Measurements from ENCODE around the gene SLCO2B1.

SLCO2B1 gene

GRCh38 chr11:75240311-75241035, 89.6 kb downstream of the SLCO2B1 start, which contains the start of gene TPBGL:
Gene TPBGL (plus strand): TSS chr11:75240774. CDS start chr11:75241050, 276 bp downstream.
- no peak within 1 kb of the TSS for H3K27ac ChIP-seq
- no peak for TF ChIP-seq CTCF (conservative IDR thresholded peaks at IDR 0.05)
- TF ChIP-seq ZFX (IDR thresholded peaks at IDR 0.05): no peak

GRCh38 chr11:75241036-75241905, 90.4 kb downstream of the SLCO2B1 start:
- peak; percentile 57; the same call in 1 of the 2 replicates for TF ChIP-seq ZFX (IDR thresholded peaks at IDR 0.05)
- TF ChIP-seq CTCF (conservative IDR thresholded peaks at IDR 0.05): peak; percentile 100

GRCh38 chr11:75241906-75242644, 91.2 kb downstream of the SLCO2B1 start:
- no peak for TF ChIP-seq ZFX (IDR thresholded peaks at IDR 0.05)
- peak; percentile 80 for TF ChIP-seq CTCF (conservative IDR thresholded peaks at IDR 0.05)
- H3K27ac ChIP-seq: no peak overlapping the region

More at GRCh38 chr11:75241036-75241905, 90.4 kb downstream of the SLCO2B1 start:
- H3K27ac ChIP-seq: no peak overlapping the region

GRCh38 chr11:75242722-75243600, 92.1 kb downstream of the SLCO2B1 start:
- no peak overlapping the region for H3K27ac ChIP-seq
- TF ChIP-seq CTCF (conservative IDR thresholded peaks at IDR 0.05): no peak
- no peak for TF ChIP-seq ZFX (IDR thresholded peaks at IDR 0.05)

GRCh38 chr11:75244052-75244814, 93.3 kb downstream of the SLCO2B1 start:
- no peak overlapping the region for H3K27ac ChIP-seq
- TF ChIP-seq ZFX (IDR thresholded peaks at IDR 0.05) (no peak), CTCF (conservative IDR thresholded peaks at IDR 0.05) (no peak)

All from C4-2B (cell line).